ENCODE measurements around the gene BORA.
"Not testable (repeated sequence)": the region's sequence is repeated elsewhere in the genome, so short reads cannot be mapped to it uniquely, and the experiment has no call there.

The BORA gene

GRCh38 chr13:72727417-72728289 is at the start of gene BORA, which contains the start of gene MZT1:
Gene BORA (plus strand): TSS chr13:72727923. CDS start chr13:72728941, 1,018 bp downstream.
Gene MZT1 (minus strand): TSS chr13:72727629. CDS start chr13:72727602, 27 bp downstream.
- peak; percentile 96 for DNase-seq

- no peak for DNase-seq
Measured at GRCh38 chr13:72678312-72678711, 49.4 kb upstream of the BORA start.

- DNase-seq = no peak
Measured at GRCh38 chr13:72680353-72680752, 47.4 kb upstream of the BORA start.

GRCh38 chr13:72686766-72687165 is 41.0 kb upstream of the BORA start:
- DNase-seq = no peak

GRCh38 chr13:72689181-72689696 is 38.5 kb upstream of the BORA start:
- DNase-seq = no peak

GRCh38 chr13:72692884-72693514 is 34.7 kb upstream of the BORA start:
- no peak for DNase-seq

- no peak for DNase-seq
Measured at GRCh38 chr13:72693832-72694231, 33.9 kb upstream of the BORA start.

GRCh38 chr13:72694314-72694713 is 33.4 kb upstream of the BORA start:
- no peak for DNase-seq

- DNase-seq = no peak
Measured at GRCh38 chr13:72696579-72696978, 31.1 kb upstream of the BORA start.

GRCh38 chr13:72698164-72698563 is 29.6 kb upstream of the BORA start:
- no peak for DNase-seq

- no peak for DNase-seq
Measured at GRCh38 chr13:72700509-72700908, 27.2 kb upstream of the BORA start.

- no peak for DNase-seq
Measured at GRCh38 chr13:72716776-72717175, 10.9 kb upstream of the BORA start.

GRCh38 chr13:72726185-72726584 is 1.5 kb upstream of the BORA start:
- not testable (repeated sequence) for DNase-seq

- DNase-seq = no peak
Measured at GRCh38 chr13:72726726-72727416, 852 bp upstream of the BORA start.

GRCh38 chr13:72728290-72728605 is 525 bp downstream of the BORA start:
- DNase-seq = no peak

- DNase-seq = no peak
Measured at GRCh38 chr13:72737033-72737432, 9.3 kb downstream of the BORA start.

- no peak for DNase-seq
Measured at GRCh38 chr13:72740015-72740414, 12.3 kb downstream of the BORA start.

GRCh38 chr13:72745260-72745659 is 17.5 kb downstream of the BORA start:
- DNase-seq = no peak

GRCh38 chr13:72751220-72751619 is 23.5 kb downstream of the BORA start:
- no peak for DNase-seq

- no peak for DNase-seq
Measured at GRCh38 chr13:72754111-72754510, 26.4 kb downstream of the BORA start.

GRCh38 chr13:72757792-72758535 is 30.2 kb downstream of the BORA start:
- DNase-seq = no peak

- DNase-seq = no peak
Measured at GRCh38 chr13:72760189-72760588, 32.5 kb downstream of the BORA start.

- DNase-seq = no peak
Measured at GRCh38 chr13:72763411-72763810, 35.7 kb downstream of the BORA start.
